GM21528 (cell line): ENCODE measurements around the gene C1QTNF12.
"Not testable (repeated sequence)": the region's sequence is repeated elsewhere in the genome, so short reads cannot be mapped to it uniquely, and the experiment has no call there.

Experiments used
- ATAC-seq: cut with Tn5 transposase; IDR thresholded peaks from one replicate; pipeline ENCODE4 v1.9.1; 2021; ENCODE audit warnings: mild to moderate bottlenecking, moderate library complexity; ENCODE audit not compliant: unreplicated experiment, low FRiP score

Gene C1QTNF12

GRCh38 chr1:1260843-1261560 lies 14.5 kb upstream of the C1QTNF12 start:
- ATAC-seq = no peak

- no peak for ATAC-seq
These were observed 13.6 kb upstream of the C1QTNF12 start for GRCh38 chr1:1259951-1260600.

DNA sequence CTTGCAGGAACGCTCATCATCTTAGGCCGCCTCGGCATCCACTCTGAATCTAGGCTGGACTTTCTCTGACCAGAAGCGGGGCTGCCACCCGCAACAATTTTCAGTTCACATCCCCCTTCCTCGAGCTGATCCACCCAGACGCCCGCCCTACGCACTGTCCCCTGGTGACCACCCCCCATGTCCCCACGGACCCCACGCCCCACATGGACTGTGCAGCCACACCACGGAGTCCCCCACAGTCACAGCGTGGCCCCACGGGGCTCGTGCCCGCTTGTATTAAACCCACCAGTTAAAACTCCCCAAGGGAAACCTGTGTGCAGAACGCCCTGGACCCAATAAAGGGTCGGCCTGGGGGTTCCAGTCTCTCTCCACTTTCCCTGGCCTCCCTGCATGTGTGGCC lies 13.0 kb upstream of the C1QTNF12 start:
- ATAC-seq = no peak

DNA sequence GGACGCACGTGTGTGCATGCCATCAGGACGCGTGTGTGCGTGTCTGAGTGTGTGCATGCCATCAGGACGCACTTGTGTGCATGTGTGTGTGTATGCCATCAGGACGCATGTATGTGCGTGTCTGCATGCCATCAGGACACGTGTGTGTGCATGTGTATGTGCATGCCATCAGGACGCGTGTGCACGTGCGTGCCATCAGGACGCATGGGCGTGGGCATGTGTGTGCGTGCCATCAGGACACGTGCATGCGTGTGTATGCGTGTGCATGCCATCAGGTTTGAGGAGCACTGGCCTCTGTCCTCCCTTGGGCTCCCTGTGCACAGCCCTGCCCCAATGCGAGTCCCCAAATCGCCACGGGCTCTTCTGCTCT lies 12.6 kb upstream of the C1QTNF12 start:
- ATAC-seq = no peak

GRCh38 chr1:1256956-1257871 lies 10.7 kb upstream of the C1QTNF12 start:
- ATAC-seq = no peak

GRCh38 chr1:1255611-1256010 lies 9.1 kb upstream of the C1QTNF12 start:
- no peak for ATAC-seq

- ATAC-seq = no peak
These were observed 8.6 kb upstream of the C1QTNF12 start for GRCh38 chr1:1255078-1255477.

DNA sequence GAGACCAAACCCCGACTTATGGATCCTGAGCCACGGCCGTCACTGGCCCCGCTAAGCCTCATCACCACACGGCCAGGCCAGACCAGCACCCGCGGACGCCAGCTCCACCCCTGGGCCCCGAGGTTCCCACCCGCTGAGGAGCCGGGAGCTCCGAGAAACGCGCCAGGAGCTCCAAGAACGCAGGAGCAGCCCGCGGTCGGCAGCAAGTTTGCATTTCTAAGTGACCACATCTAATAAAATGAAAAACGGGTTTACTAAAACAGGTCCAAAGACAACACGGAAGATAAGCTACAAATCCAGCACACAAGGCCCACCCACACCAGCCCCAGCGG lies 8.1 kb upstream of the C1QTNF12 start:
- ATAC-seq = no peak

DNA sequence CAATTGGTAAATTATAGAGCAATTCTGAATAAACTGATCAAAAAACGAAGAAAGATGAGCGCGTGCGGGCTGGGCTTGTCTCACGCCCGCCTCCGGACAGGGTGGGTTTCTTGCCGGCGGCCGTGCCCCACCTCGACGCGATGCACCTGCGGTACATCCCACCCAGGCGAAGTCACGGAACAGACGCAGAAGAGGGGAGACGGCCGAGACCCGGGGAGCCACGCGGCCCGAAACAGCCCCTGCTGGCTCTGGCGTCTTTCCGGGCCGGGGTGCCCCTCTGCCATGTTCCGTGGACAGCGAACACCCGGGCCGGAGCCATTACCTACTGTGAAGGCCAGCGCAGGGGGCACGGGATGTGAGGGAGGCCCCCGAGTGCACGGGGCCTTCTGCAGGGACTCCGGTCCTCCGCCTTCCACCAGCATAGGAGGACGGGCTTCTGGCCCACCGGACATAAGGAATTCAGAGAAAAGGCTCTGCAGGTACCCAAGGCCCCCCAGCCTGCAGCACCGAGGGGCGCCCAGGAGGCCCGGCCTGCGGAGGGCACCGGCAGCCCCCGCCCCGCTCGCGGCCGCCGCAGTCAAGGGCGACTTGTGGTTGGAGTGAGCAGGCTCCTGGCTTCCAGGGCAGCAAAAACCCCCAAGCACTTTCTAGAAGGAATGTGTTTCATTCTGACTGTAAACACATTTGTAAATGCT lies 7.6 kb upstream of the C1QTNF12 start:
- no peak for ATAC-seq

DNA sequence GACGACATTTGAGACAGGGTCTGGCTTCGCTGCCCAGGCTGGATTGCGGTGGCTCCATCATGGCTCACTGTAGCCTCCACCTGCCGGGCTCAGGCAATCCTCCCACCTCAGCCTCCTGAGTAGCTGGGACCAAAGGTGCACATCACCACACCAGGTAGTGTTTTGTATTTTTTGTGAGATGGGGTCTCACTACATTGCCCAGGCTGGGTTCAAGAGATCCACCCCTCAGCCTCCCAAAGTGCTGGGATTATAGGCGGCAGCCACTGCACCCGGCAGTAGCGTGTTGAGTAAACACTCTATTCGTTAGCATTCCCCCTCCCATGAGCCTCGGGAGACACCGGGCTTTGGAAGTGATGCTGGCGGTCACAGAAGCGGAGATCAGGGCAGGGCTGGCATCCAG lies 6.8 kb upstream of the C1QTNF12 start:
- no peak for ATAC-seq

- ATAC-seq = no peak
These were observed 4.3 kb upstream of the C1QTNF12 start for GRCh38 chr1:1250786-1251284.

GRCh38 chr1:1248009-1248913 lies 1.7 kb upstream of the C1QTNF12 start:
- not testable (repeated sequence) for ATAC-seq

GRCh38 chr1:1247341-1247913 lies 905 bp upstream of the C1QTNF12 start:
- no peak for ATAC-seq

DNA sequence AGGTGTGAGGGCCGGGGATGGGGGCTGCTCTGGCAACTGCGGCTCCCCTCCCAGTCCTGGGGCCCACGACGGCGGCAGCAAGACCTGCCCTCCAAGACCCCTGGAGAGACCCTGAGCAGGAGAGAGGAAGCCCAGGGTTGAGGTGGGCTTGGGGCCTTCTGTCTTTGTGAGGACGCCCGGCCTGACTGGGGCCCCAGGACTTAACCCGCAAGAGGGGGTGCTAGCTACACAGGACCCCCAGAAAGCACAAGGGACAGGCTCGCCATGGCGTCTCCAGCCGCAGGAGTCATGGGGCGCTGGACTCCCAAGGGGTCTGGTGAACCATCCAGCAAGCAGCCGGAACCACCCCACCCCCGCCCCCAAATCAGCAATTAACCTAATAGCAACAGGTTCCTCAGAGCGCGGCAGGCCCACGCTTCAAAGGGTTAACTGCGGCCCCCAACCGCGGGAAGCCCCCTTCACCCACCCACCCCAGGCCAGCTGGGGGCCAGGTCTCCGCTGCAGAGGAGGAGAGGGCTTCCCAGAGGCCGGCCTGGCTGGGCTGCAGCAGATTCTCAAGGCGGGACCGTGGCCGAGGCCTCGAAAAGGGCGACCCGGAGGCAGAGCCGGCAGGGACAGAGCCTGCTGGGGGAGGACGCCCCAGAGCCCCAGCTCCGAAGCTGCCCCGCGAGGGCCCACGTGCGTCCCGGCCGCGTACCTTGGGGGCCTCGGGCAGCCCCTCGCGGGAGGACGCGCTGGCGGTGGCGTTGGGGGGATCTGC lies 525 bp downstream of the C1QTNF12 start:
- ATAC-seq = no peak

DNA sequence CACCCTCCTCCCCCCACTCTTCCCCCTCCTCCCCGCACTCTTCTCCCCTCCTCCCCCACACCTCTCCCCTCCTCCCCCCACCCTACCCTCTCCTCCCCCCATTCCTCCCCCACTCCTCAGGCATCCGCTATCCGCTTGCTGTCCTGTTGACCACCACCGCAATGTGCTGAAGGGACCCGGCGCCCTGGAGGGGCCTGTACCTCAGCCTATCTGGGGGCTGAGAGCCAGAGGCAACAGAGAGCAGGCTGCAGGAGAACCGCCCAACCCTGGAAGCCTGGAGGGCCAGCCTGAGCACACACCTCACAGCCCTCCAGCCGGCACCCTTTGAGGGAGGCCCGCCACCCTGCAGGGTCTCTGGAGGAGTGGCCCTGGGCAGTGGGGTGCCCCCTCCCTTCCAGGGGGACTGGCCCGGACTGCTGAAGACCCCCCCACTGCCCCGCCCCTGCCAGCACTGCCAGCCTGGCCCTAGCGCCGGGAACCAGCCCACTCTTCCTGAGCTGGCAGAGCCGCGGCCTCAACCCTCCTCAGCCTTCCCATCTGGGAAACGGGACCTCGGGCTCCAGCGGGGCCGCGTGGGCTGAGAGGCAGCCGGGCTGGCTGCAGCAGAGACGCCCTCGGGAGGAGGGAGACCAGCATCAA lies 1.2 kb downstream of the C1QTNF12 start:
- ATAC-seq = no peak

GRCh38 chr1:1244192-1244811 lies 2.2 kb downstream of the C1QTNF12 start:
- ATAC-seq = no peak

DNA sequence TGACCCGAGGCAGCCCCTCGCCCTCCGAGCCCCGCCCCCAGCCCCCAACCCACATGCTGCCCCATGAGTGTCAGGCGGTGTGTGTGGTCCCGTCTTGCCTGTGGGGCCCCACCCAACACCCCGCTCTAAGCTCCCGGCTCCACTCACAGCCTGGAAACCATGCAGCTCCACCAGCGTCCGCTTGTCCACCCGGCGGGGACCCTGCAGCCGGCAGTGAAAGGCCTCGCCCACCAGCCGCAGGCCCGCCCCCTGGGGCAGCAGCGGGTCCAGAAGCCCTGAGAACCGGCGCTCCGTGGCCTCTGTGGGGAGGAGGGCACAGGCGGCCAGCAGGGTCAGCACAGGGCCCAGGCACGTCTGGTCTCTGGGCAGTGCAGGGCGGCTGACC lies 2.7 kb downstream of the C1QTNF12 start:
- ATAC-seq = no peak

DNA sequence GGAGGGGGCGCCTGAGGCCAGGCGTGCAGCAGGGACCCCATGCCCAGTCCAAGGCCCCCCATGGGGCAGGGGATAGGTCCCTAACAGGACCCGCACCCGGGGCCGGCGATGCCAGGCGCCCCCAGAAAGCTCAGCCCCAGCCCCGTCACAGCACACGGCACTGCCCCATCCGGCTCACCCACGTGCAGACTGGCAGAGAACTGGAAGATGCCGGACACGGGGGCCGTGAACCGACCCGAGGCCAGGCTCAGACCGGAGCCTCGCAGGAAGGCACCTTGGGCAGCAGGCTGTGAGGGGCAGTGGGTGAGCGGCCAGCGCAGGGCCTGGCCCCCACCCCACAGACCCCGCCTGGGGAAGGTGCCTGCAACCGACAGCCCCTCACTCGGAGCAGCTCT lies 3.3 kb downstream of the C1QTNF12 start:
- ATAC-seq = no peak
